ENCODE data around the gene SUB1.

Gene SUB1

DNA sequence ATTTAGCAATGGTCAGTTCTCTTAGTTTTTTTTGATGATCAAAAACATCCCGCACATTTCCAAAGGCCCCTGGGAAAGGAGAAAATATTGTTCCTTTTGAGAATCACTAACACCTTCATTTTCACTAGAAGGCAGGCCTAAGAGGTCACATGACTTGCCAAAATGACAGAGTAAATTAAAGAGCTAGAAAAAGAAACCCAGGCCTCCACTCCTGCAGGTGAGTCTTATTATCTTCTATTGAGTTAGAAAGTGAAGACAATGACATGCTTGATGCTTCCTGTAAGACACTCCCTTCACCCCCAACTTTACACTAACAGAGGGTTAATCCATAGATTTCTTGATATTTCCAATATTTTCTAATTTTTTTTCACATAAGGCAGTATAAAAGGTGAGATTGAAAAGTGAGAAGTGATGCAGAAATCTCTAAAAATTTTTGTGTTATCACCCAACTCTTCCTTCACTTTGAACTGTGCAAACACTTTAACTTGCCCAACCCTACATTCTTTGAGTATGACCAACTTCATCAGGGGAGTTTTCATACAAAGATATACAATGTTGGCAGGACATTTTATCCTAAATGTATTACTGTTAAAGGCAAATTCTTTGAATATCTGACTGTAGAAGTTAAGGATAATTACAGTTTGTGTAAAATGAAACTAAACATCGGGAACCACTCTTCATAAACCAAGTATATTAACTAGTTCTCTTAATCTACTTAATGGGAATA is 57.1 kb downstream of the SUB1 start:
- DNase-seq: no peak

DNA sequence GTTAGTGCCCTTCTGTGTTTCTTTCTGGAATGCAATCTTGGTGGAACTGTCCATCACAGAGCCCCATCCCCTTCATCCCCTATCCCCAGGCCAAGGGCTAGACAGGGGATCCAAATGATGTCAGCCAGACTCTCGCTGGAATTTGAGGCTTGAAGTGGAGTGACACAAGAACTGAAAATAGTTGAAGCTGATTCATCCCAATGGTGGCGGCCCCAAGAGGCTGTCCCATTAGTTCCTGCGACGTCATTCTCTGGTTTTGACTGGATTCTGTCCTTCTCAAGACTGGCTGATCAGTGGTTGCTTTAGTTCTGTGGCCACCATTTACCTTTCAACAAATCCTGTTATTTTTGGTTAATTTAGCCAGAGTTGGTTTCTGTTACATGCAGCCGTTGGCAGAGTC is 59.9 kb downstream of the SUB1 start:
- no peak for DNase-seq

DNA sequence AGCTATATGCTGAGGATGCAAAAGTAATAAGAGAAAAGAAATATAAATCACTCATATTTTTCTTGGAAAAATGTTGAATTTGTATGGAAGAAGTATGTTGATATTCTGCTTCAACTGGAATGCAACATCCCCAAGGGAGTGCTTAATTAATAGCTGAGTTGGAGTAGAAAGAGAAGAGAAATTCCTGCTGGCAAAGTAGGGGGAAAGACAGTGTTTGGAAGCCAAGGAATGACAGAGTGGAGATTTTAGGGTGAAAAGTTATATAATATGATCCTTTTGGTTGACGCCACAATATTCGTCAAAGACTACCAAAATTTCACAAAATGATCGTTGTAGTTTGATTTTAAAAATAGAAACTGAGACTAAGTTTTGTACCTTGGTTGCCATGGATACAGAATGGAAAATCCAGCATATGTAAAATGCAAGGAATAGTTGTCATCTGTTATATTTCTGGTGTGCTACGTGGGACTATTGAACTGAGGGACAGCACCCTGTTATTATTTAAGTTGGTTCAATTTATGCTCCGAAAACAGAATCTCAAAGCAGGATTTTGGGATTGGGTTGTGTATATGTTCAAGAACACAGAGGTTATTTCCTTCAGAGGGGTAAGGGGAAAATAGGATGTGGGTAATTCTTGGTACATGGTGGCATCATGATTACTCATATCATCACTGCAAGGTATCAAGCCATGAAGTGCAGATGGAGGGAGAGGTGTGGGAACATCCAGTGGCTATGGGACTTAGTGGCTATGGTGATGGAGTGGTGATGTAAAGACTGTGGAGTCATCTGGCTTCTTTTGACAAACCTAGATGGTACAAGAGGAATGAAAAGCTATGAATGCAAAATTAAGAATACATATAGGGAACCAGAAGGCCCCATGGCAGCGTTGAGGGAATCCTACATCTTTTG is 61.0 kb downstream of the SUB1 start:
- DNase-seq: peak in 3 of 58 donors; percentile 1 to 9 (median 8)

DNA sequence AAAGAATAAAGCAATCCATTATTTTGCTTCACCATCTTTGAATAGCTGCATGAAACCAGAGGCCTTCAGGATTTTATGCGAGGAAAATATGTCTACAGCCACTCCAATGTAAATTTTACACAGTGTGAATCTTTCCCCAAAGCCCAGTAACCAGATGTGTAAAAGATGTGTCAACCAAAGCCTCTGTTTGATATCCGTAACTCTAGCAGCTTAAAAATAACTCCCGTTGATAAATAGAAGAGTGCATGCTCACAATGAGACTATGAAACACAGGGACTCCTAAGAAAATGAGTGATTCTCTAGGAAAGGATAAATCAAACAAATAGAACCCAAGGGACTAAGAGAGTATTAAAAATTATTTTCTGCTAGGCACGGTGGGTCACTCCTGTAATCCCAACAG is 65.7 kb downstream of the SUB1 start:
- no peak for DNase-seq

GRCh38 chr5:32651638-32652037 is 66.3 kb downstream of the SUB1 start:
- no peak for DNase-seq
